CD14-positive monocyte (primary cell): ENCODE measurements around the gene LPCAT4. TPM values are rescaled to one million over a fixed set of nuclear protein-coding genes. Genes with fewer than 3 reads are reported as not detected.

Experiments used
- DNase-seq, 3 donors: peaks; one replicate each; pipeline ENCODE4 v3.0.0-alpha.2; 2011 to 2022
- H2AFZ ChIP-seq: 2 replicates; pipeline ENCODE4 v1.6.0; 2012; ENCODE audit warnings: mild to moderate bottlenecking, low read depth, low read length, inconsistent platforms; ENCODE audit not compliant: insufficient read depth, poor library complexity, severe bottlenecking
- H3K27ac ChIP-seq, 2 donors: 1 replicate in 1 of 2; 2 replicates in 1 of 2; pipeline ENCODE4 v1.5.1; 2012 to 2013; ENCODE audit warnings: low read length in 2 of 2, control low read depth in 1 of 2, inconsistent platforms in 1 of 2, low read depth in 1 of 2, mild to moderate bottlenecking in 1 of 2
- H3K27me3 ChIP-seq, 2 donors: one replicate each; pipeline versions ENCODE4 v1.6.0 to v1.6.1; 2011 to 2013; ENCODE audit warnings: low read length in 2 of 2; ENCODE audit not compliant: control insufficient read depth in 2 of 2, insufficient read depth in 2 of 2
- H3K36me3 ChIP-seq, 2 donors: replicated peaks in 1 of 2; 1 replicate in 1 of 2; 2 replicates in 1 of 2; pipeline versions ENCODE4 v1.5.1 to v1.6.1; 2012 to 2013; ENCODE audit warnings: low read length in 2 of 2, control low read depth in 1 of 2, inconsistent platforms in 1 of 2, mild to moderate bottlenecking in 1 of 2; ENCODE audit not compliant: insufficient read depth in 2 of 2, control insufficient read depth in 1 of 2
- H3K4me1 ChIP-seq, 2 donors: 1 replicate in 1 of 2; 2 replicates in 1 of 2; pipeline versions ENCODE4 v1.5.1 to v1.6.1; 2012 to 2013; ENCODE audit warnings: low read length in 2 of 2, control low read depth in 1 of 2, inconsistent platforms in 1 of 2, mild to moderate bottlenecking in 1 of 2, moderate library complexity in 1 of 2; ENCODE audit not compliant: insufficient read depth in 2 of 2, control insufficient read depth in 1 of 2
- H3K4me2 ChIP-seq: replicated peaks from 2 replicates; pipeline ENCODE3; 2012; ENCODE audit warnings: low read length, moderate library complexity, mild to moderate bottlenecking; ENCODE audit not compliant: poor library complexity, severe bottlenecking; ENCODE audit errors: extremely low read depth
- H3K4me3 ChIP-seq, 3 experiments: fragments of 200-600 bp in 1 of 3; sonication (generic) in 1 of 3; replicated peaks in 1 of 3; 1 replicate in 2 of 3; 2 replicates in 1 of 3; pipeline ENCODE4 v1.5.1; 2011 to 2013; ENCODE audit warnings: low read length in 3 of 3, mild to moderate bottlenecking in 3 of 3, control low read depth in 2 of 3, low read depth in 2 of 3, inconsistent platforms in 1 of 3, moderate library complexity in 1 of 3
- H3K79me2 ChIP-seq: 2 replicates; pipeline ENCODE4 v1.6.0; 2012; ENCODE audit warnings: mild to moderate bottlenecking, control low read depth, inconsistent platforms, low read length, moderate library complexity; ENCODE audit not compliant: insufficient read depth
- H3K9ac ChIP-seq: 2 replicates; pipeline ENCODE4 v1.6.0; 2017; ENCODE audit warnings: low read length, mild to moderate bottlenecking; ENCODE audit not compliant: insufficient read depth, poor library complexity, severe bottlenecking
- H3K9me3 ChIP-seq, 2 donors: replicated peaks in 1 of 2; 1 replicate in 1 of 2; 2 replicates in 1 of 2; pipeline versions ENCODE4 v1.5.1 to v1.6.1; 2012 to 2013; ENCODE audit warnings: low read length in 2 of 2, control low read depth in 1 of 2; ENCODE audit not compliant: control insufficient read depth in 1 of 2, insufficient read depth in 1 of 2
- H4K20me1 ChIP-seq: 2 replicates; pipeline ENCODE4 v1.6.0; 2012; ENCODE audit warnings: mild to moderate bottlenecking, low read length, control low read depth, moderate library complexity; ENCODE audit not compliant: insufficient read depth
- H3K27ac Mint-ChIP-seq, 7 donors: one replicate each; pipeline ENCODE4 v1.8.0; 2020; ENCODE audit warnings: mild to moderate bottlenecking in 7 of 7, mixed read lengths in 7 of 7, moderate library complexity in 6 of 7, inconsistent platforms in 2 of 7
- H3K27me3 Mint-ChIP-seq, 3 donors: one replicate each; pipeline ENCODE4 v1.8.0; 2021 to 2022; ENCODE audit warnings: low read depth in 3 of 3, mild to moderate bottlenecking in 3 of 3, mixed read lengths in 3 of 3, moderate library complexity in 3 of 3, inconsistent platforms in 1 of 3
- H3K36me3 Mint-ChIP-seq, 2 donors: one replicate each; pipeline ENCODE4 v1.8.0; 2020; ENCODE audit warnings: mixed read lengths in 2 of 2, inconsistent platforms in 1 of 2, mild to moderate bottlenecking in 1 of 2
- H3K4me1 Mint-ChIP-seq: one replicate; pipeline ENCODE4 v1.8.0; 2020; ENCODE audit warnings: mild to moderate bottlenecking, mixed read lengths
- H3K4me3 Mint-ChIP-seq, 2 donors: one replicate each; pipeline ENCODE4 v1.8.0; 2020; ENCODE audit warnings: mild to moderate bottlenecking in 2 of 2, mixed read lengths in 2 of 2, moderate library complexity in 1 of 2
- H3K9me3 Mint-ChIP-seq, 7 donors: one replicate each; pipeline ENCODE4 v1.8.0; 2020 to 2022; ENCODE audit warnings: mixed read lengths in 7 of 7, mild to moderate bottlenecking in 6 of 7, moderate library complexity in 6 of 7, inconsistent platforms in 2 of 7
- CTCF ChIP-seq: fragments of 200-600 bp; IDR thresholded peaks from one replicate; pipeline ENCODE4 v1.8.0; 2022; ENCODE audit warnings: antibody characterized with exemption, mild to moderate bottlenecking
- WGBS: methylation state at CpG from one replicate; pipeline ENCODE4 v1.1.5; 2013; ENCODE audit warnings: missing lambda C conversion rate; ENCODE audit not compliant: insufficient coverage; 5-methylcytosine and 5-hydroxymethylcytosine counted together
- intact Hi-C, 2 donors: fragments of 100-400 bp; cut with micrococcal nuclease; formaldehyde crosslinking; loops; one replicate each; pipeline versions ENCODE4 v1.15.0 to v1.15.1; 2023
- polyA plus RNA-seq, 3 donors: library from polyadenylated mRNA; depleted of rRNA in 1 of 3; unstranded in 2 of 3; stranded (reverse) in 1 of 3; fragments of 300-500 nt in 2 of 3; fragments of >200 nt in 1 of 3; fragmentation: Illumina TruSeq in 2 of 3; gene quantifications; 1 replicate in 2 of 3; 2 replicates in 1 of 3; pipeline ENCODE4 v1.2.3, GENCODE V29; 2012 to 2021

LPCAT4 gene
- polyA plus RNA-seq, 3 donors = 3.3 to 39.5 (median 4.2) TPM

- intact Hi-C loops = no loop called here
Measured at GRCh38 chr15:34370643-34371042, 3.6 kb upstream of the LPCAT4 start.

GRCh38 chr15:34370129-34370528 lies 3.1 kb upstream of the LPCAT4 start:
- Mint-ChIP-seq H3K27ac (no peak overlapping the region), H3K4me1 (peaks cover 30% of the 10 kb centered on the region), H3K9me3 (peaks cover 0 to 11% (median 0%) of the 10 kb centered on the region in 7 donors), H3K4me3 (no peak overlapping the region), H3K36me3 (no peaks in the 10 kb centered on the region), H3K27me3 (peaks cover 0 to 3% (median 2%) of the 10 kb centered on the region in 3 donors)
- no CpG with 5 or more reads among the region's 2 CpGs for WGBS
- Histone ChIP-seq H3K9me3 (no peaks in the 10 kb centered on the region), H3K36me3 (no peaks in the 10 kb centered on the region), H3K27ac (no peak overlapping the region), H3K4me3 (no peak overlapping the region), H4K20me1 (no peaks in the 10 kb centered on the region), H3K9ac (no peak overlapping the region), H2AFZ (no peak overlapping the region), H3K27me3 (no peaks in the 10 kb centered on the region), H3K79me2 (peaks cover 7% of the 10 kb centered on the region), H3K4me1 (peaks cover 20 to 26% of the 10 kb centered on the region in 2 donors), H3K4me2 (no peak overlapping the region)
- intact Hi-C loops = no loop called here
- DNase-seq = no peak
- no peak for TF ChIP-seq CTCF

More at GRCh38 chr15:34370643-34371042, 3.6 kb upstream of the LPCAT4 start:
- WGBS = 45% methylated on average over 2 of the region's 2 CpGs
- Histone ChIP-seq H3K4me2 (no peak overlapping the region), H3K4me1 (peaks cover 15 to 22% of the 10 kb centered on the region in 2 donors), H2AFZ (no peak overlapping the region), H3K9me3 (no peaks in the 10 kb centered on the region), H3K79me2 (peaks cover 7% of the 10 kb centered on the region), H3K9ac (no peak overlapping the region), H3K4me3 (no peak overlapping the region), H3K27ac (no peak overlapping the region), H3K36me3 (no peaks in the 10 kb centered on the region), H4K20me1 (no peaks in the 10 kb centered on the region), H3K27me3 (no peaks in the 10 kb centered on the region)
- no peak for TF ChIP-seq CTCF
- DNase-seq = no peak
- Mint-ChIP-seq H3K36me3 (no peaks in the 10 kb centered on the region), H3K4me3 (no peak overlapping the region), H3K9me3 (peaks cover 0 to 11% (median 0%) of the 10 kb centered on the region in 7 donors), H3K4me1 (peaks cover 25% of the 10 kb centered on the region), H3K27ac (no peak overlapping the region), H3K27me3 (peaks cover 2 to 3% (median 2%) of the 10 kb centered on the region in 3 donors)
